ENCODE results near the gene NXPH4.
A peak's percentile ranks its signal among the peaks of the same experiment; 100 is the strongest.

NXPH4 gene

DNA sequence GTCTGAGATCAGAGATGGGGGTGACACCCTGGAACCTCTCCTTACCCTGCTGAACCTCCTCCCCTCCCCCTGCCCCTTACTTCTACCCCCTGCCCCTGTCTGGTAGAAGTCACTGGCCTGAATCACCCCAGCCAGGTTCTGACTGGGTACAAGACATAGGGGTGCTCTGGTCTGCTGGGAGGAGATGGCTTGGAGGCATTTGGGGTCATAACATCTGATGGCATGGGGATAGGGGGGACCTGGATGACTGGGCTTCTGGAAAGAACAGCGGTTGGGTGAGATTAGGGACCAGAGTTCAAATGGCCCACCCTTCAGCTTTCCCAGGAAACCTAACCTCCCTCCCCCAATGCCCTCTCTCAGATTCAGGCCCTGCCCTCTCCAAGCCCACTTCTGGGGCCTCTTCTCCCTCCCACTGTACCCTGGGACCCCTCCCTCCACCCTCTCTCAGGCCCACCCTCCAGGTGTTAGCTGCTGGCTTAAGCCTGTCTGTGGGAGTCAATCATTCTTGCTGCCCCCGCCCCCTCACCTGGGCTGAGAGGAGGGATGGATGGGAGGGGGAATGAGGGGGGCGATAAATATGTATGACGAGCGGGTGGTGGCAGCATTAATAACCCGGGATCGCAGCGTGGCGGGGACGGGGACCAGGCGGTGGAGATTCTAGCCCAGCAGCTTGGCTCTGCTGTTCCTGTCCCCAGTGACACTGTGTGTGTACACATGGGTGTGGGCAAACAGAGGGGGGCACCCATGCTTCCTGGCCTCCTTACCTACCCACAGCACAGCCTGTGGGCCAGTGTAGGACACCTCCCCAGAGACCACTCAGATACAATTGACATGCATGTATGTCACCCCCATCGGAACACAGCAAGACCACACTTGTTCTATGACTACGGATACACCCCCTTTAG is 5.9 kb downstream of the NXPH4 start:
- Histone ChIP-seq H3K9ac (ENCODE audit: low read length) (no peak overlapping the region), H3K4me1 (ENCODE audit: control insufficient read depth, low read depth, low read length) (peaks cover 32% of the 10 kb centered on the region), H3K4me3 (ENCODE audit: low read length) (no peak overlapping the region), H3K36me3 (ENCODE audit: control insufficient read depth, low read depth, low read length) (no peaks in the 10 kb centered on the region), H3K27ac (ENCODE audit: low read length) (no peak overlapping the region), H3K27me3 (ENCODE audit: control insufficient read depth, insufficient read depth, low read length) (peaks cover 100% of the 10 kb centered on the region), H3K9me3 (ENCODE audit: control insufficient read depth, low read depth, low read length) (no peaks in the 10 kb centered on the region)

- H3K36me3 ChIP-seq (ENCODE audit: control insufficient read depth, low read depth, low read length), result no peaks in the 10 kb centered on the region
- H3K9ac ChIP-seq (ENCODE audit: low read length), result no peak overlapping the region
- no peak overlapping the region for H3K4me3 ChIP-seq (ENCODE audit: low read length)
- H3K27me3 ChIP-seq (ENCODE audit: control insufficient read depth, insufficient read depth, low read length), result peaks cover 100% of the 10 kb centered on the region
- no peak overlapping the region for H3K27ac ChIP-seq (ENCODE audit: low read length)
- peaks cover 34% of the 10 kb centered on the region for H3K4me1 ChIP-seq (ENCODE audit: control insufficient read depth, low read depth, low read length)
- no peaks in the 10 kb centered on the region for H3K9me3 ChIP-seq (ENCODE audit: control insufficient read depth, low read depth, low read length)
These were observed 6.9 kb downstream of the NXPH4 start for GRCh38 chr12:57223191-57224165.

DNA sequence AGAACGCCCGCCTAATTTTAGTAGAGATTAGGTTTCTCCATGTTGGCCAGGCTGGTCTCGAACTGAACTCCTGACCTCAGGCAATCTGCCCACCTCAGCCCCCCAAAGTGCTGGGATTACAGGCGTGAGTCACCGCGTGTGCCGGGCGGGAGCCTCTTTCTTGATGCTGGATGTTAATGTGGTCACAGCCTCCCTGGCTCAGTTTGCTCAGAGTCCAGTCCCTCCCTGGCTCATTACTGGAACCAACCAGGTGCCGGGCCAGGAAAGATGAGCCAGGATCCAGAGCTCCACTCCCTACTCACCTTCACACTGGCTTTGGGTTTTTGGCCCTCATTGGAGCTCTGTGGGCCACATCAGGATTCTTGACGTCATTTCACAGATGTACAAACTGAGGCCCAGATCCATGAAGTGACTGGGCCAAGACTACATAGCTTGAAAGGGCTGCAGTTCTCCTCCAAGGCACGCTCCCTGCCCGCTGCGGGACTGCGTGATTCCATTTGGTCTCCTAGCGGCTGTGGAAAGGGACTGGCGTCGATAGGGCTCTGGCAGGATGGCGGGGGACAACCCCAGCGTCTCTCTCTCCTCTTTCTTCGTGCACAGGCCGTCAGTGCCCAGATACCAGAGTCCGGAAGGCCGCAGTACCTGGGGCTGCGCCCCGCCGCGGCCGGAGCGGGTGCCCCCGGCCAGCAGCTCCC is 7.8 kb downstream of the NXPH4 start:
- H3K36me3 ChIP-seq (ENCODE audit: control insufficient read depth, low read depth, low read length), result no peaks in the 10 kb centered on the region
- peaks cover 99% of the 10 kb centered on the region for H3K27me3 ChIP-seq (ENCODE audit: control insufficient read depth, insufficient read depth, low read length)
- H3K4me3 ChIP-seq (ENCODE audit: low read length), result no peak overlapping the region
- H3K4me1 ChIP-seq (ENCODE audit: control insufficient read depth, low read depth, low read length), result peaks cover 38% of the 10 kb centered on the region
- H3K9ac ChIP-seq (ENCODE audit: low read length), result no peak overlapping the region
- no peak overlapping the region for H3K27ac ChIP-seq (ENCODE audit: low read length)
- H3K9me3 ChIP-seq (ENCODE audit: control insufficient read depth, low read depth, low read length), result no peaks in the 10 kb centered on the region

- H3K4me3 ChIP-seq (ENCODE audit: low read length), result no peak overlapping the region
- H3K36me3 ChIP-seq (ENCODE audit: control insufficient read depth, low read depth, low read length), result no peaks in the 10 kb centered on the region
- peaks cover 92% of the 10 kb centered on the region for H3K27me3 ChIP-seq (ENCODE audit: control insufficient read depth, insufficient read depth, low read length)
- H3K9ac ChIP-seq (ENCODE audit: low read length), result no peak overlapping the region
- H3K4me1 ChIP-seq (ENCODE audit: control insufficient read depth, low read depth, low read length), result peaks cover 32% of the 10 kb centered on the region
- H3K9me3 ChIP-seq (ENCODE audit: control insufficient read depth, low read depth, low read length), result no peaks in the 10 kb centered on the region
- H3K27ac ChIP-seq (ENCODE audit: low read length), result no peak overlapping the region
These were observed 8.5 kb downstream of the NXPH4 start for GRCh38 chr12:57224973-57225679.

DNA sequence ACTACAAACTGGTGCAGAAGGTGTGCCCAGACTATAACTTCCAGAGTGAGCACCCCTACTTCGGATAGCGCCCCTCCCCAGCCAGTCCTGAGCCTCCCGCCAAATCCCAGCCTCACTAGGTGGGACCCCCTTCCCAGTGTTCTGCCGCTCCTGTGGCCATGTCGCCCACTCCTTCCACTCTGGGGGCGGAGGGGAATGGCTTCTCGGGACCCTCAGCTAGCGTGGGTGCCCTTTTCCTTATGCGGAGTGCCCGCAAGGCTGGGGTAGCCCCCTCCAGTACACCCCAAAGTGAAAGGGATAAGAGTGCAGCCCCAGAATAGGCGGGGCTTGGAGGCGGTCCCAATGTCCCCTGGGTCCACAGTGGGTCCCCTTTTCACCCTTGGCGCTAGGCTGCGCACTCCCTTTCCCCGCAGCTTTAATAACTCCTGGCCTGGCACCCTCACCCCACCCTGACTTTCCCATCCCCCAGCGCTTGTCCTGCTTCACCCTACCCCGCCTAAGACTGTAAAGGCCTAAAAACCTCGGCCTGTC is 9.2 kb downstream of the NXPH4 start:
- H3K36me3 ChIP-seq (ENCODE audit: control insufficient read depth, low read depth, low read length), result no peaks in the 10 kb centered on the region
- peaks cover 86% of the 10 kb centered on the region for H3K27me3 ChIP-seq (ENCODE audit: control insufficient read depth, insufficient read depth, low read length)
- H3K9ac ChIP-seq (ENCODE audit: low read length), result no peak overlapping the region
- no peaks in the 10 kb centered on the region for H3K9me3 ChIP-seq (ENCODE audit: control insufficient read depth, low read depth, low read length)
- H3K27ac ChIP-seq (ENCODE audit: low read length), result no peak overlapping the region
- H3K4me1 ChIP-seq (ENCODE audit: control insufficient read depth, low read depth, low read length), result peaks cover 34% of the 10 kb centered on the region
- no peak overlapping the region for H3K4me3 ChIP-seq (ENCODE audit: low read length)

DNA sequence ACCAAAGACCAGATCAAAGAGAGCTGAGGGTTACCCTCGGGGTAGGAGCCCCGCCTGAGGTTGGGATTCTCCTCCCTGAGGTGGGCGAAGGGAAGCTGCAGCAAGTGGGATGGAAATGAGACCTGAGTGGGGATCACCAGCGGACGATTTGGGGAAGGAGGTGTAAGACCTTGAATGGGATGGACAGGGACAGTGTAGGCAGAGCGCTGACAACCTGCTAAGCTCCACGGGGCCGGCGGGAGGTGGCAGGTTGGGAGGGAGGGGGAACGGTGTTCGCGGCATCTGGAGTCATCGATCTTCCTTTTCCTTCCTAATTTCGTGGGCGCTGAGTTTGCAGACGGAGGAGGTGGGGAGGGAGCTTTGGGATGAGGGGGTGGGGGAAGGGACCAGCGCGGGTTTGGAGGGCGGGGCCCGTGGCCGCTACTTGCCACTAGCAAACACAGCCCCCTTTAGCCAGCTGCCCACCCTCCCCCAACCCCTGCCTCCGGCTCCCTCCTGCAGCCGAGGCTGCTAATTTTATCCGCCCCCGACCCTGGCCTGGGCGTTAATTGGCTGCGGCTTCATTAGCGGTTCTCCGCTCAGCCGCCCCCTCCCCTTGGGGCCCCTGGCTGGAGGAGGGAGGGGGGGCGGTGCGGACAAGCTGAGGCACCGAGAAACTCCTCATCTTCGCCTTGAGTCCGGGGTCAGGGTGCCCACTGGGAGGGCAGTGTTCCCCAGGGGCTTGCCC is 10.2 kb downstream of the NXPH4 start:
- Histone ChIP-seq H3K4me3 (ENCODE audit: low read length) (peak overlapping the region; percentile 60), H3K27me3 (ENCODE audit: control insufficient read depth, insufficient read depth, low read length) (peaks cover 76% of the 10 kb centered on the region)

DNA sequence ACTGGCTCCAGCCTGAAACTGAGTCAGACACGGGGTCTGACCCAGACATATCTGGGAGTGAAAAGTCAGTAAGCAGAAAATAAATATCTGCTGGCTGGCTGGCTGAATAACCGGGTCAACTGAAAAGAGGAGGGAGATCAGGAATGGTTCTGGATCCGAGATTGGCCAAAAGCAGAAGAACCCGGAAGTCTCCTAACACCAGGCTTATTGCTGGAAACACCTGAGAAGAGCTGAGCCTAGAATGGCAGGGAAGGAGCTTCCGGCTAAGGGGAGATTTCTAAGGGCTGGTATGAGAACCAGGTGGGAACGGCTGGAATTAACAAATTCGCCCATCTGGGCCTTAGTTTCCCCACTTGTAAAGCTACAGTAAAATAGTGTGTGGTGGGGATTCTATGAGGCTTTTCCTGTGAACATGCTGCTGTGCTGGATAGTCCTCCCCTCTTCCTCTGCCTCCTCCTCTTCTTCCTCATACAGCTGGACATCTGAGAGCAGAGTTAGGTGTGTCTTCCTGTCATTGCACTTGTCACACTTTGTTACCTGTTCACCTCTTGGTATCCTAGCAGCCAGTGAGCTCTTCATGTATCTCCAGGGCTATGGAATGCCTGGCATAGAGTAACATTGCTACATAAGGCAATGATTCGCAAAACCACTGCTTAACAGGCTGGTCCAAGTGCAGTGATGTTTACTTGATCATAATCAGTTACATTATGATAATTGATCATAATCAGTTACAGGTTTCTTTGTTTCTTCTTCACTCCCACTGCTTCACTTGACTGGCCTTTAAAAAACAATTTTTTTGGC is 10.9 kb downstream of the NXPH4 start:
- H3K27me3 ChIP-seq (ENCODE audit: control insufficient read depth, insufficient read depth, low read length), result peaks cover 74% of the 10 kb centered on the region
- peaks cover 17% of the 10 kb centered on the region for H3K36me3 ChIP-seq (ENCODE audit: control insufficient read depth, low read depth, low read length)
- H3K9me3 ChIP-seq (ENCODE audit: control insufficient read depth, low read depth, low read length), result no peaks in the 10 kb centered on the region
- no peak overlapping the region for H3K27ac ChIP-seq (ENCODE audit: low read length)
- H3K9ac ChIP-seq (ENCODE audit: low read length), result peak overlapping the region; percentile 13
- H3K4me1 ChIP-seq (ENCODE audit: control insufficient read depth, low read depth, low read length), result peaks cover 31% of the 10 kb centered on the region
- peak overlapping the region; percentile 60 for H3K4me3 ChIP-seq (ENCODE audit: low read length)

More for the DNA sequence above, 10.2 kb downstream of the NXPH4 start:
- H3K36me3 ChIP-seq (ENCODE audit: control insufficient read depth, low read depth, low read length), result peaks cover 9% of the 10 kb centered on the region
- H3K27ac ChIP-seq (ENCODE audit: low read length), result no peak overlapping the region
- H3K4me1 ChIP-seq (ENCODE audit: control insufficient read depth, low read depth, low read length), result peaks cover 34% of the 10 kb centered on the region
- H3K9ac ChIP-seq (ENCODE audit: low read length), result peak overlapping the region; percentile 13
- no peaks in the 10 kb centered on the region for H3K9me3 ChIP-seq (ENCODE audit: control insufficient read depth, low read depth, low read length)

DNA sequence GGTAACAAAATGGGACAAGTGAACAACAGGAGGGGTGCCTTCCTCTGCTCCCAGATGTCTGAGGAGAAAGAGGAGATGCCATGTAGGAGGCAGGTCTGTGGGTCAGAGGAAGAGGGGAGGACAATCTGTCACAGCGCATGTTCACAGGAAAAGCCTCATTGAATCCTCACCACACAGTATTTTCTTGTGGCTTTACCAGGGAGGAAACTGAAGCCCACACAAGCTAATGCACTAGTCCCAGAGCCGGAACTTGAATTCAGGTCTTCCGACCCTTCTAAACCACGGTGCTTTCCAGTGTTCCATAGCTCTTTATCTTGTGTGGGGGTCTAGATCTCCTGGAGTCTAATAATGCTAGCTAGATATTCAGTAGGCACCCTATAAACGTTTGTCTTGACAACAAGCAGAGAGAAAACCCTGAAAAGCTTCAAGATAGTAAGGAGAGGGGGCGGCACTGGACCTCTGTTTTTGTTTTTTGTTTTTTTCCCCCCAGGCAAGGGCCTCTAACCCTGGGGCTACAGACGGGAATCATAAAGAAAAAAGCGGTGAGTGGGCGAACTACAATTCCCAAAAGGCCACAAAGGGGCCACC is 12.5 kb downstream of the NXPH4 start:
- peaks cover 30% of the 10 kb centered on the region for H3K4me1 ChIP-seq (ENCODE audit: control insufficient read depth, low read depth, low read length)
- peaks cover 33% of the 10 kb centered on the region for H3K36me3 ChIP-seq (ENCODE audit: control insufficient read depth, low read depth, low read length)
- no peaks in the 10 kb centered on the region for H3K9me3 ChIP-seq (ENCODE audit: control insufficient read depth, low read depth, low read length)
- H3K9ac ChIP-seq (ENCODE audit: low read length), result peak overlapping the region; percentile 100
- H3K4me3 ChIP-seq (ENCODE audit: low read length), result peak overlapping the region; percentile 97
- H3K27me3 ChIP-seq (ENCODE audit: control insufficient read depth, insufficient read depth, low read length), result peaks cover 74% of the 10 kb centered on the region
- no peak overlapping the region for H3K27ac ChIP-seq (ENCODE audit: low read length)

DNA sequence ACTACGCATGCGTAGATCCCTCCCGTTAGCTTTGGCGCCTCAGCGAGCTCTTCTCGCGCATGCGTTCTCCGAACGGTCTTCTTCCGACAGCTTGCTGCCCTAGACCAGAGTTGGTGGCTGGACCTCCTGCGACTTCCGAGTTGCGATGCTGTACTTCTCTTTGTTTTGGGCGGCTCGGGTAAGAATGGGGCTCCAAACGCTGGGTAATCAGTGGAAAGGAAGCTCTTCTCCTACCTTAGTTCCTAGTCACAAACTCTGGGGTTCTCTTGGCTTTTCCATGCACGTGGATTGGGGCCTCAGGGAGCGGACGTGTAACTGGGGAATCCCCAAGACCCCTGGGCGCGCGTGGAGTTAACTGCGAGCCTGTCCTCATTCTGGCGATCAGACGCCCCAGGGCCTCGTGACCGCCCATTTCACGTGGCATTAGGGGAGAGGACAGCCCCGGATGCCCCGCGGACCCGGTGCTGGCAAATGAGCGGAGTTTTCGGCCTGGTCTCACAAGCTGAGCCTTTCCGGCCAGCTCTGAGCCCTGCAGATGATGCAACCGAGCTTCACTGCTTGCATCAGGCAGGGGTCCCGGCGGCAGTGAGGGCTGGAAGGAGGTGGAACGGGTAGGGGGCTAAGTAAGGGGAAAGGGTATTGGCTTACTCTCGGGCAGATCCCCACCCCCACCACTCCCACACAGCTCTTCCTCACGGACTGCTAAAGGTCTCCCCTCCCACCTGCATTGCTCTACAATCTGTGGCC is 13.2 kb downstream of the NXPH4 start, which contains the start of gene SHMT2:
SHMT2 (plus strand) TSS at position 78 of the 747 bp plus-strand sequence; CDS start at position 146, 68 bp downstream.
- Histone ChIP-seq H3K27me3 (ENCODE audit: control insufficient read depth, insufficient read depth, low read length) (peaks cover 74% of the 10 kb centered on the region), H3K4me1 (ENCODE audit: control insufficient read depth, low read depth, low read length) (peaks cover 30% of the 10 kb centered on the region), H3K27ac (ENCODE audit: low read length) (peak within 1 kb of the TSS; percentile 98), H3K9me3 (ENCODE audit: control insufficient read depth, low read depth, low read length) (no peaks in the 10 kb centered on the region), H3K4me3 (ENCODE audit: low read length) (peak within 1 kb of the TSS; percentile 97), H3K9ac (ENCODE audit: low read length) (peak within 1 kb of the TSS; percentile 100), H3K36me3 (ENCODE audit: control insufficient read depth, low read depth, low read length) (peaks cover 38% of the 10 kb centered on the region)
